GM12875 (cell line): Measurements from ENCODE around the gene SLC7A6OS.

Experiments
- H3K4me3 ChIP-seq: one replicate; pipeline ENCODE4 v1.5.1; 2011; ENCODE audit warnings: low read depth, low read length, control low read depth
- CTCF ChIP-seq: IDR thresholded peaks from 2 replicates; pipeline ENCODE4 v1.5.1; 2011; ENCODE audit warnings: low read depth, mild to moderate bottlenecking, control low read depth, inconsistent platforms, low read length, moderate library complexity, borderline replicate concordance; ENCODE audit not compliant: insufficient read depth

Gene SLC7A6OS

GRCh38 chr16:68331879-68332410 lies 21.2 kb upstream of the SLC7A6OS start:
- no peak for TF ChIP-seq CTCF
- no peak overlapping the region for H3K4me3 ChIP-seq

GRCh38 chr16:68328860-68329390 lies 18.2 kb upstream of the SLC7A6OS start:
- TF ChIP-seq CTCF = no peak
- H3K4me3 ChIP-seq = no peak overlapping the region

GRCh38 chr16:68328151-68328859 lies 17.6 kb upstream of the SLC7A6OS start:
- H3K4me3 ChIP-seq = no peak overlapping the region
- peak; percentile 90 for TF ChIP-seq CTCF

GRCh38 chr16:68324780-68325357 lies 14.1 kb upstream of the SLC7A6OS start:
- no peak for TF ChIP-seq CTCF
- no peak overlapping the region for H3K4me3 ChIP-seq

GRCh38 chr16:68324336-68324735 lies 13.6 kb upstream of the SLC7A6OS start:
- H3K4me3 ChIP-seq = no peak overlapping the region
- TF ChIP-seq CTCF = no peak

GRCh38 chr16:68319185-68319908 lies 8.6 kb upstream of the SLC7A6OS start:
- TF ChIP-seq CTCF = no peak
- H3K4me3 ChIP-seq = no peak overlapping the region

- H3K4me3 ChIP-seq = no peak overlapping the region
- no peak for TF ChIP-seq CTCF
Observed at GRCh38 chr16:68313116-68313515, 2.4 kb upstream of the SLC7A6OS start.
